ENCODE data around the gene FUCA1.
"Not testable (repeated sequence)": the region's sequence is repeated elsewhere in the genome, so short reads cannot be mapped to it uniquely, and the experiment has no call there.

FUCA1 gene

GRCh38 chr1:23904748-23905357, 36.8 kb upstream of the FUCA1 start:
- H3K27ac ChIP-seq, result no peak overlapping the region
- TF ChIP-seq ZFX (IDR thresholded peaks at IDR 0.05) (no peak), CTCF (conservative IDR thresholded peaks at IDR 0.05) (no peak)

GRCh38 chr1:23903754-23904153, 35.7 kb upstream of the FUCA1 start:
- no peak for TF ChIP-seq ZFX (IDR thresholded peaks at IDR 0.05)
- TF ChIP-seq CTCF (conservative IDR thresholded peaks at IDR 0.05), result no peak
- H3K27ac ChIP-seq, result no peak overlapping the region

GRCh38 chr1:23902321-23903278, 34.5 kb upstream of the FUCA1 start:
- TF ChIP-seq ZFX (IDR thresholded peaks at IDR 0.05) (no peak), CTCF (conservative IDR thresholded peaks at IDR 0.05) (no peak)
- no peak overlapping the region for H3K27ac ChIP-seq

- H3K27ac ChIP-seq, result not testable (repeated sequence)
Measured at GRCh38 chr1:23900017-23900416, 31.9 kb upstream of the FUCA1 start.

- H3K27ac ChIP-seq, result no peak overlapping the region
- TF ChIP-seq ZFX (IDR thresholded peaks at IDR 0.05) (no peak), CTCF (conservative IDR thresholded peaks at IDR 0.05) (no peak)
Measured at GRCh38 chr1:23899070-23899469, 31.0 kb upstream of the FUCA1 start.

GRCh38 chr1:23897083-23897482, 29.0 kb upstream of the FUCA1 start:
- TF ChIP-seq ZFX (IDR thresholded peaks at IDR 0.05) (no peak), CTCF (conservative IDR thresholded peaks at IDR 0.05) (no peak)
- no peak overlapping the region for H3K27ac ChIP-seq

GRCh38 chr1:23896491-23896890, 28.4 kb upstream of the FUCA1 start:
- TF ChIP-seq CTCF (conservative IDR thresholded peaks at IDR 0.05), result no peak
- no peak for TF ChIP-seq ZFX (IDR thresholded peaks at IDR 0.05)
- H3K27ac ChIP-seq, result no peak overlapping the region
